ENCODE results near the gene ATP8A2. TPM values are rescaled to one million over a fixed set of nuclear protein-coding genes. Genes with fewer than 3 reads are reported as not detected.

The ATP8A2 gene
- total RNA-seq, 1 donor from 2014 or later: 4.2 TPM

GRCh38 chr13:25741796-25742195, 370.0 kb downstream of the ATP8A2 start:
- TF ChIP-seq EZH2 (IDR thresholded peaks at IDR 0.05): no peak
- TF ChIP-seq EZH2phosphoT487 (IDR thresholded peaks at IDR 0.05): no peak
- TF ChIP-seq CTCF (IDR thresholded peaks at IDR 0.05): no peak
- H3K27ac ChIP-seq: no peak overlapping the region
- no peak overlapping the region for H3K4me3 ChIP-seq
- no peak overlapping the region for H3K4me3 Mint-ChIP-seq
- peaks cover 9% of the 10 kb centered on the region for H3K4me1 ChIP-seq
- no peak overlapping the region for H3K9ac ChIP-seq
- H3K4me1 Mint-ChIP-seq: peaks cover 3% of the 10 kb centered on the region
- H3K36me3 Mint-ChIP-seq: no peaks in the 10 kb centered on the region
- no peaks in the 10 kb centered on the region for H3K36me3 ChIP-seq
- no peaks in the 10 kb centered on the region for H3K27me3 ChIP-seq
- peaks cover 4% of the 10 kb centered on the region for H3F3A ChIP-seq (ENCODE audit: low read depth)
- H3K9me3 Mint-ChIP-seq: no peaks in the 10 kb centered on the region
- no peak overlapping the region for H2AFZ ChIP-seq (replicated peaks)
- H3K4me2 ChIP-seq: no peak overlapping the region
- H4K20me1 ChIP-seq (ENCODE audit: low read depth): no peaks in the 10 kb centered on the region
- no peak for DNase-seq (ENCODE audit: low spot score)
- H3K9me3 ChIP-seq (ENCODE audit: low read depth): no peaks in the 10 kb centered on the region
- H3K27ac Mint-ChIP-seq: no peak overlapping the region
- no peaks in the 10 kb centered on the region for H3K27me3 Mint-ChIP-seq (ENCODE audit: insufficient read depth, low read depth)
- H3K79me2 ChIP-seq (ENCODE audit: low read depth): no peaks in the 10 kb centered on the region

GRCh38 chr13:25742220-25742619, 370.4 kb downstream of the ATP8A2 start:
- Histone ChIP-seq H3K36me3 (no peaks in the 10 kb centered on the region), H3K9ac (no peak overlapping the region), H3K4me2 (no peak overlapping the region), H3F3A (ENCODE audit: low read depth) (peaks cover 6% of the 10 kb centered on the region), H4K20me1 (ENCODE audit: low read depth) (no peaks in the 10 kb centered on the region), H3K27me3 (no peaks in the 10 kb centered on the region), H3K4me1 (peaks cover 14% of the 10 kb centered on the region), H3K27ac (no peak overlapping the region), H2AFZ (replicated peaks) (no peak overlapping the region), H3K4me3 (no peak overlapping the region), H3K79me2 (ENCODE audit: low read depth) (no peaks in the 10 kb centered on the region), H3K9me3 (ENCODE audit: low read depth) (no peaks in the 10 kb centered on the region)
- Mint-ChIP-seq H3K27me3 (ENCODE audit: insufficient read depth, low read depth) (no peaks in the 10 kb centered on the region), H3K4me3 (no peak overlapping the region), H3K9me3 (no peaks in the 10 kb centered on the region), H3K4me1 (peaks cover 3% of the 10 kb centered on the region), H3K27ac (no peak overlapping the region), H3K36me3 (no peaks in the 10 kb centered on the region)
- TF ChIP-seq CTCF (IDR thresholded peaks at IDR 0.05) (no peak), EZH2phosphoT487 (IDR thresholded peaks at IDR 0.05) (no peak), EZH2 (IDR thresholded peaks at IDR 0.05) (no peak)
- DNase-seq (ENCODE audit: low spot score): no peak

- H3K27ac ChIP-seq: no peak overlapping the region
- H3K27ac Mint-ChIP-seq: no peak overlapping the region
- no peaks in the 10 kb centered on the region for H3K79me2 ChIP-seq (ENCODE audit: low read depth)
- no peak for DNase-seq (ENCODE audit: low spot score)
- no peaks in the 10 kb centered on the region for H3K36me3 ChIP-seq
- H3K9me3 ChIP-seq (ENCODE audit: low read depth): no peaks in the 10 kb centered on the region
- TF ChIP-seq EZH2phosphoT487 (IDR thresholded peaks at IDR 0.05): no peak
- no peak for TF ChIP-seq CTCF (IDR thresholded peaks at IDR 0.05)
- no peak for TF ChIP-seq EZH2 (IDR thresholded peaks at IDR 0.05)
- no peaks in the 10 kb centered on the region for H3K27me3 ChIP-seq
- no peaks in the 10 kb centered on the region for H3K9me3 Mint-ChIP-seq
- peaks cover under 1% of the 10 kb centered on the region for H3K4me1 Mint-ChIP-seq
- no peaks in the 10 kb centered on the region for H3K36me3 Mint-ChIP-seq
- no peak overlapping the region for H3K4me3 Mint-ChIP-seq
- no peaks in the 10 kb centered on the region for H4K20me1 ChIP-seq (ENCODE audit: low read depth)
- H3K9ac ChIP-seq: no peak overlapping the region
- peaks cover 6% of the 10 kb centered on the region for H3F3A ChIP-seq (ENCODE audit: low read depth)
- H3K27me3 Mint-ChIP-seq (ENCODE audit: insufficient read depth, low read depth): no peaks in the 10 kb centered on the region
- H3K4me2 ChIP-seq: no peak overlapping the region
- no peak overlapping the region for H2AFZ ChIP-seq (replicated peaks)
- peaks cover 26% of the 10 kb centered on the region for H3K4me1 ChIP-seq
- H3K4me3 ChIP-seq: no peak overlapping the region
Measured at GRCh38 chr13:25743421-25743820, 371.6 kb downstream of the ATP8A2 start.

Data from neural progenitor cell (in vitro differentiated cells).